GM12864 (cell line): ENCODE data around the gene ST7.

Experiments
- DNase-seq: peaks from one replicate; pipeline ENCODE4 v3.0.0-alpha.2; 2011; ENCODE audit warnings: low read depth
- H3K4me3 ChIP-seq: 2 replicates; pipeline ENCODE4 v1.5.1; 2011; ENCODE audit warnings: mild to moderate bottlenecking, low read depth, low read length, control low read depth
- CTCF ChIP-seq: IDR thresholded peaks from 2 replicates; pipeline ENCODE4 v1.5.1; 2011; ENCODE audit warnings: low read depth, mild to moderate bottlenecking, moderate library complexity, low read length, control low read depth, inconsistent platforms; ENCODE audit errors: missing control alignments

The ST7 gene

GRCh38 chr7:117200786-117201458 lies 247.6 kb downstream of the ST7 start:
- no peak for TF ChIP-seq CTCF
- H3K4me3 ChIP-seq: no peak overlapping the region
- no peak for DNase-seq

GRCh38 chr7:117202511-117202910 lies 249.2 kb downstream of the ST7 start:
- TF ChIP-seq CTCF: no peak
- DNase-seq: no peak
- no peak overlapping the region for H3K4me3 ChIP-seq

- DNase-seq: no peak
- TF ChIP-seq CTCF: no peak
- no peak overlapping the region for H3K4me3 ChIP-seq
These were observed 249.9 kb downstream of the ST7 start for GRCh38 chr7:117203205-117203604.

- no peak for DNase-seq
- H3K4me3 ChIP-seq: no peak overlapping the region
- TF ChIP-seq CTCF: no peak
These were observed 252.6 kb downstream of the ST7 start for GRCh38 chr7:117205873-117206272.

GRCh38 chr7:117208257-117208656 lies 255.0 kb downstream of the ST7 start:
- no peak for DNase-seq
- H3K4me3 ChIP-seq: no peak overlapping the region
- no peak for TF ChIP-seq CTCF

- no peak for DNase-seq
- TF ChIP-seq CTCF: no peak
- no peak overlapping the region for H3K4me3 ChIP-seq
These were observed 257.1 kb downstream of the ST7 start for GRCh38 chr7:117210397-117210796.

- DNase-seq: no peak
- no peak overlapping the region for H3K4me3 ChIP-seq
- no peak for TF ChIP-seq CTCF
These were observed 257.6 kb downstream of the ST7 start for GRCh38 chr7:117210908-117211307.
